Peyer's patch (tissue), 4 donors: ENCODE data around the gene GIPR. TPM values are rescaled to one million over a fixed set of nuclear protein-coding genes. Genes with fewer than 3 reads are reported as not detected.
A peak's percentile ranks its signal among the peaks of the same experiment; 100 is the strongest.
"Not testable (repeated sequence)": the region's sequence is repeated elsewhere in the genome, so short reads cannot be mapped to it uniquely, and the experiment has no call there.

Source experiments
- DNase-seq, 3 donors: peaks; one replicate each; pipeline ENCODE4 v3.0.0-alpha.2; 2017 to 2019
- H3K27ac ChIP-seq, 4 donors: fragments of 200-600 bp; sonication (generic); one replicate each; pipeline ENCODE4 v1.5.1; 2016 to 2019
- H3K27me3 ChIP-seq, 2 donors: fragments of 200-600 bp; sonication (generic); one replicate each; pipeline ENCODE4 v1.5.1; 2019
- H3K36me3 ChIP-seq, 3 donors: fragments of 200-600 bp; sonication (generic); one replicate each; pipeline ENCODE4 v1.5.1; 2016 to 2019
- H3K4me1 ChIP-seq, 4 donors: fragments of 200-600 bp; sonication (generic); one replicate each; pipeline ENCODE4 v1.5.1; 2016 to 2019
- H3K4me3 ChIP-seq, 4 donors: fragments of 200-600 bp; sonication (generic); 1 replicate in 3 of 4; 2 replicates in 1 of 4; pipeline ENCODE4 v1.5.1; 2016 to 2019; ENCODE audit warnings: mild to moderate bottlenecking in 1 of 4
- H3K9me3 ChIP-seq, 4 donors: fragments of 200-600 bp; sonication (generic); one replicate each; pipeline ENCODE4 v1.5.1; 2016 to 2019; ENCODE audit warnings: mild to moderate bottlenecking in 1 of 4
- POLR2A ChIP-seq, 2 donors: fragments of 450-650 bp; IDR thresholded peaks; one replicate each; pipeline ENCODE4 v1.5.1; 2017; ENCODE audit warnings: antibody characterized with exemption in 2 of 2, mild to moderate bottlenecking in 2 of 2, moderate library complexity in 2 of 2
- total RNA-seq, 4 donors: library from RNA; depleted of rRNA; stranded (reverse); fragments of >200 nt; gene quantifications; one replicate each; pipeline ENCODE4 v1.1.0, GENCODE V29; 2016
- TF ChIP-seq, protein P1 (sequence below), 6 experiments: fragments of 450-650 bp in 4 of 6; fragments of 200-600 bp in 2 of 6; sonication (generic) in 1 of 6; IDR thresholded peaks; one replicate each; pipeline ENCODE4 v1.5.1; 2017 to 2019; ENCODE audit warnings: antibody characterized with exemption in 6 of 6, mild to moderate bottlenecking in 3 of 6, moderate library complexity in 1 of 6

GIPR gene
- total RNA-seq, 4 donors from 2014 or later: 4.6 to 6.0 (median 5.6) TPM; not detected in 1

DNA sequence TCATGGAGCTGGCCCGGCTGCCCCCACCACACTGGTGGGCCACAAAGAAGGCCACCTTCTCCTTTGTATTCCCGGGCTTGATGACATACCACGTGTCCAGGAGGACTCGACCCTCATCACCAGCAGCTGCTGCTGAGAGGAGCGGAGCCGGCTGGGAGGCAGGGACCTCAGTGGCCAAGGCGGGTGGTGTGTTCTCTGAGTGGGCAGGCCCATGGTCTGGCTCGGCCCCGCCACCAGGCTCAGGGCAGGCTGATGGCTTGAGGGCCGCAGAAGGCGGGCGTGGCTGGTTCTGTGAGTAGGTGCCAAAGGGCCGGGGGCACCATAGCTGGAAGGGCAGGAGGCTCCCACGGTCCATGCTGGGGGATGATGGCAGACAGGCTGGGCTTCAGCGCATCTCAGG is 45.1 kb downstream of the GIPR start:
- Histone ChIP-seq H3K27me3 (no peaks in the 10 kb centered on the region), H3K36me3 (peaks cover 0 to 23% (median 0%) of the 10 kb centered on the region in 3 donors), H3K9me3 (no peaks in the 10 kb centered on the region), H3K4me3 (no peak overlapping the region), H3K27ac (no peak overlapping the region), H3K4me1 (peaks cover 0 to 11% (median 3%) of the 10 kb centered on the region in 4 donors)
- TF ChIP-seq, protein P1, sequence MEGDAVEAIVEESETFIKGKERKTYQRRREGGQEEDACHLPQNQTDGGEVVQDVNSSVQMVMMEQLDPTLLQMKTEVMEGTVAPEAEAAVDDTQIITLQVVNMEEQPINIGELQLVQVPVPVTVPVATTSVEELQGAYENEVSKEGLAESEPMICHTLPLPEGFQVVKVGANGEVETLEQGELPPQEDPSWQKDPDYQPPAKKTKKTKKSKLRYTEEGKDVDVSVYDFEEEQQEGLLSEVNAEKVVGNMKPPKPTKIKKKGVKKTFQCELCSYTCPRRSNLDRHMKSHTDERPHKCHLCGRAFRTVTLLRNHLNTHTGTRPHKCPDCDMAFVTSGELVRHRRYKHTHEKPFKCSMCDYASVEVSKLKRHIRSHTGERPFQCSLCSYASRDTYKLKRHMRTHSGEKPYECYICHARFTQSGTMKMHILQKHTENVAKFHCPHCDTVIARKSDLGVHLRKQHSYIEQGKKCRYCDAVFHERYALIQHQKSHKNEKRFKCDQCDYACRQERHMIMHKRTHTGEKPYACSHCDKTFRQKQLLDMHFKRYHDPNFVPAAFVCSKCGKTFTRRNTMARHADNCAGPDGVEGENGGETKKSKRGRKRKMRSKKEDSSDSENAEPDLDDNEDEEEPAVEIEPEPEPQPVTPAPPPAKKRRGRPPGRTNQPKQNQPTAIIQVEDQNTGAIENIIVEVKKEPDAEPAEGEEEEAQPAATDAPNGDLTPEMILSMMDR (IDR thresholded peaks at IDR 0.05): no peak
- TF ChIP-seq POLR2A (IDR thresholded peaks at IDR 0.05): no peak
- no peak for DNase-seq

DNA sequence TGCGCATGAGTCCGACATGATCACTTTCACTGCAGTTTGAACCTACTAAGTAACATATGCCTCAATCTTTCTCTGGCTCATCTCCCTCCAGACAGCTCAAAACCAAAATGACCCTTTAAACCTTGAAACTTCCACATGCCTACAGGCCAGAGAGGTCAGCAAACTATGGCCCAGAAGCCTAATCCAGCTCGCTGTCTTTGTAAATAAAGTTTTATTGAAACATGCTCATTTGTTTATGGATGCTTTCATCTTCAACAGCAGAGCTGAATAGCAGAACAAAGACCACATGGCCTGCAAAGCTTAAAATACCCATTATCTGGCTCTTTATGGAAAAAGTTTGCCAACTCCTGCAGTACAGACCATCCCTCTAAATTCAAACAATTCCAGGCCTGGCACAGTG is 47.1 kb downstream of the GIPR start:
- no peaks in the 10 kb centered on the region for H3K27me3 ChIP-seq
- H3K36me3 ChIP-seq: peaks cover 0 to 23% (median 0%) of the 10 kb centered on the region in 3 donors
- no peak overlapping the region for H3K4me3 ChIP-seq
- H3K9me3 ChIP-seq: no peaks in the 10 kb centered on the region
- no peak for DNase-seq
- TF ChIP-seq POLR2A (IDR thresholded peaks at IDR 0.05): no peak
- H3K27ac ChIP-seq: no peak overlapping the region
- peaks cover 0 to 16% (median 3%) of the 10 kb centered on the region in 4 donors for H3K4me1 ChIP-seq

DNA sequence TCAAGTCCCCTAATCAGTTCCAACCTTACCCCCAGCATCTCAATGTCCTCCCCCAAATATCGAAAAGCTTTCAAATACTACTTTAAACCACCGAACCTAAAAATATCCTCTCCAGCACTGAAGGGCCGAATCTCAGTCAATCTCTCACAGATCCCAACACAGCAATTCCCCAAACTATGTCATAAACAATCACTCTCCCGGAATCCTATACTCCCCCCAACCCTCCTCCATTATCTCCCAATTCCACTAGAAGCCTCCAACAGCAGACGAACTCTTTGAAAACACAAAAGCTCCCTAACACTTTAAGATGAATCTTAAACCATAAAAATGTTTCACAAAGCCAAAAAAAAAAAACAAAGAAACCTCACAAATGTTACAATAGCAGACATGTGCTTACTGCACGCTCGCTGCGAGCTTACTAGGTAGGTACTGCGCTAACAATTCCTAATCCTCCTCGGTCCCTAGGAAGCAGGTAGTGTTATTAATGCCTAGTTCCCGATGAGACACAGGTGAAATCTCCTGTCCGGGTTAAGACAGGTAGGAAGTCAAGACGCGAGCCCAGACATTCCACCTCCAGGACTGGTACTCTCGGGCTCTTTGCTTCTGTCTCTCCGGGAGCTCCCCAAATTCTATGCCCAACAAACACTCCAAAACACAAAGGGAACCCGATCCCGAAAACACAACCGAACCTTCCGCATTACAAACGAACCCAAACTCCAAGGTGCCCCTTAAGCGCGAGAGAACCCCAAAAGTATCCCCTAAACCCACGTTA is 48.5 kb downstream of the GIPR start:
- H3K27ac ChIP-seq: peak overlapping the region; percentile 87 to 95 (median 91)
- H3K4me3 ChIP-seq: peak overlapping the region; percentile 51 to 66 (median 58)
- H3K36me3 ChIP-seq: peaks cover 0 to 18% (median 0%) of the 10 kb centered on the region in 3 donors
- peak in 2 of 3 donors; percentile 40 to 57 for DNase-seq
- H3K9me3 ChIP-seq: no peaks in the 10 kb centered on the region
- no peaks in the 10 kb centered on the region for H3K27me3 ChIP-seq
- peaks cover 0 to 23% (median 3%) of the 10 kb centered on the region in 4 donors for H3K4me1 ChIP-seq
- TF ChIP-seq, protein P1 (IDR thresholded peaks at IDR 0.05): no peak
- TF ChIP-seq POLR2A (IDR thresholded peaks at IDR 0.05): no peak

DNA sequence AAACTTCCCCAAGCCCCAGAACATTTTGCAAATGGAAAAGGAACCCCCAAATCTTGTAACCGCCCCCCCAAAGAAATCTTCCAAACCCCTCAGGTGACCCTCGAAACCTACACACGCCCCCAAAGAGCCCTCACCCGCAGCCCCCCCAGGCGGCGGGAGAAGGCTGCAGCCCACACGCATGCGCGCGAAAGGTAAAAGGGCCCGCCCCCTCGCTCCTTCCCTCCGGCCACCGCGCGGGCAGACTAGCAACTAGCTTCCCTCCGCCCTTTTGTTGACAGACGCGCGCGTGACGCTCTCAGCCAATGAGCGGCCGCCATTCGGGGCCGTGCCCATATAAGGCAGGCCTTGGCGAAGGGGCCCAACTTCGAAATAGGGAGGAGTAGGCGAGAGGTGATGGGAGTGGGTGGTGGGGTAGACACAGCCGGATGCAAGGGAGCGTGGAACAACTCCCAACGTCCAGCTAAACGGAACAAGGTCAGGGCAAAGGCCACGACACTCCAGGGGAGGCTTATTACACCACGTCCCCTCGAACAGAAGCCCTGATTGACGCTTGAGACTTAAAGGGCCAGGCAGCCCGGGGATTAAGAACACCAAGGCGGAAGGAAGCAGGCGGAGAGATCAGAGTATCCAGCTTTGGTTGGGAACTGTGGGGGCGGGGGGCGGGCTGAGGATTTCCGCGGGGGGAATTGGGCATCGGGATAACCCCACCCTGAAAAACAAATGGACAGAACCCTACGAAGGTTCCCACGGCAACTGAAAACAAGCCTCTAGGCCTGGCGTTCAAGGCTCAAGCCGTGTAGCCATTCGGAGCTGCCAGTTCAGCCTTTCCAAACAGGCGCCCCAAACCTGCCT is 49.3 kb downstream of the GIPR start:
- Histone ChIP-seq H3K27ac (peak overlapping the region; percentile 87 to 95 (median 91)), H3K4me3 (peak overlapping the region; percentile 51 to 66 (median 58)), H3K36me3 (peaks cover 0 to 10% (median 0%) of the 10 kb centered on the region in 3 donors), H3K9me3 (no peaks in the 10 kb centered on the region), H3K27me3 (no peaks in the 10 kb centered on the region), H3K4me1 (peaks cover 0 to 30% (median 5%) of the 10 kb centered on the region in 4 donors)
- peak; percentile 99 for DNase-seq
- TF ChIP-seq POLR2A (IDR thresholded peaks at IDR 0.05): peak in 1 of 2 donors; percentile 73
- TF ChIP-seq, protein P1 (IDR thresholded peaks at IDR 0.05): peak in 5 of 6 experiments; percentile 15 to 48 (median 33)

DNA sequence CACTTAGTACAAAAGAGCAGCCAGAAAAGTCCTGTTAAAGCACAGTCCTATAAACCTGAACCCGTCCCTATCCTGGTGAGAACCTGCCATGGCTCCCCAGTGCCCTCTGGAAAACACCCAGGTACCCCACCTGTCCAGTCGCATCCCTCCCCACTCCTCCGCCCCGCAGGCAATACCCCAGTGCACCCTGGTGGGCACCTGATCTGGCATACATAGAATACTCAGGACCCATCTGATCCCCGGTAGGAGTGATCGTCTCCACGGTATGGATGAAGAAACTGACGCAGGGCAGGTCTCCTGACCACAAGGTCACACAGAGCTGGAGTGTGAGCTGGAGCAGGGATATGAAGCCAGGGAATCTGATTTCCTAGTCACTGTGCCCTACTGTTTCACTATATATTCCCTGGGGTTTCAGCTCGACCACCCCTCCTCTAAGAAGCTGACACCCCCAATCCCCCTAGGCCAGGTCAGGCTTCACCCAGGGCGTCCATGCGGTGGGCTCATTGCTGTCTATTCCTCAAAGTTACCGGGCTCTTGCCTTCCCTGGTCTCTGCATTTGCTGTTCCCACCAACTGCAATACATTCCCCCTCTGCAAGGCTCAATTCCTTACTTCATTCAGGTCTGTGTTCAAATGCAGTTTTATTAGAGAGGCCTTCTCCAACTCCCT is 50.1 kb downstream of the GIPR start:
- H3K27ac ChIP-seq: peak overlapping the region; percentile 87 to 95 (median 91)
- no peaks in the 10 kb centered on the region for H3K27me3 ChIP-seq
- DNase-seq: no peak
- H3K4me1 ChIP-seq: peaks cover 0 to 30% (median 5%) of the 10 kb centered on the region in 4 donors
- no peaks in the 10 kb centered on the region for H3K9me3 ChIP-seq
- peaks cover 0 to 7% (median 0%) of the 10 kb centered on the region in 3 donors for H3K36me3 ChIP-seq
- peak overlapping the region; percentile 51 to 66 (median 58) for H3K4me3 ChIP-seq
- TF ChIP-seq, protein P1 (IDR thresholded peaks at IDR 0.05): no peak
- no peak for TF ChIP-seq POLR2A (IDR thresholded peaks at IDR 0.05)

DNA sequence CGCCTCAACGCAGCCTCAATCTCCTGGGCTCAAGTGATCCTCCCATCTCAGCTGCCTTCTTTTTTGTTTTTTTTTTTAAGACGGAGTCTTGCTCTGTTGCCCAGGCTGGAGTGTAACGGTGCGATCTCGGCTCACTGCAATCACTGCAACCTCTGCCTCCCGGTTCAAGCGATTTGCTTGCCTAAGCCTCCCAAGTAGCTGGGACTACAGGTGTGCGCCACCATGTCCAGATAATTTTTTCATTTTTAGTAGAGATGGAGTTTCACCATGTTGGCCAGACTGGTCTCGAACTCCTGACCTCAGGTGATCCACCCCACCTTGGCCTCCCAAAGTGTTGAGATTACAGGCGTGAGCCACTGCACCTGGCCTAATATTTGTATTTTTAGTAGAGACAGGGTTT is 52.0 kb downstream of the GIPR start:
- Histone ChIP-seq H3K27ac (peak overlapping the region in 3 of 4 donors; percentile 55 to 88 (median 82)), H3K4me1 (peaks cover 0 to 30% (median 5%) of the 10 kb centered on the region in 4 donors), H3K36me3 (peaks cover 0 to 16% (median 0%) of the 10 kb centered on the region in 3 donors)
- not testable (repeated sequence) for DNase-seq, H3K4me3 ChIP-seq, H3K9me3 ChIP-seq, H3K27me3 ChIP-seq

DNA sequence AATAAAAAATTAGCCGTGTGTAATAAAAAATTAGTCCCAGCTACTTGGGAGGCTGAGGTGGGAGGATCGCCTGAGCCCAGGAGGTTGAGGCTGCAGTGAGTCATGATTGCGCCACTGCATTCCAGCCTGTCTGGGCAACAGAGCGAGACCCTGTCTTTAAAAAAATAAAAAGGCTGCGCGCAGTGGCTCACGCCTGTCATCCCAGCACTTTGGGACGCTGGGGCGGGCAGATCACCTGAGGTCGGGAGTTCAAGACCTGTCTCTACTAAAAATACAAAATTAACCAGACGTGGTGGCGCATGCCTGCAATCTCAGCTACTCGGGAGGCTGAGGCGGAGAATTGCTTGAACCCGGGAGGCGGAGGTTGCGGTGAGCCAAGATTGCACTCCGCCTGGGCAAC is 60.7 kb downstream of the GIPR start:
- H3K9me3 ChIP-seq, H3K27me3 ChIP-seq, H3K4me3 ChIP-seq, H3K27ac ChIP-seq, DNase-seq: not testable (repeated sequence)
- H3K36me3 ChIP-seq: peaks cover 0 to 15% (median 0%) of the 10 kb centered on the region in 3 donors
- H3K4me1 ChIP-seq: peaks cover 0 to 19% (median 5%) of the 10 kb centered on the region in 4 donors
